SK-N-DZ (cell line): ENCODE results near the gene CYB561.

Experiments used
- DNase-seq: peaks from one replicate; pipeline ENCODE4 v3.0.0-alpha.2; 2015; ENCODE audit warnings: low spot score

Gene CYB561

DNA sequence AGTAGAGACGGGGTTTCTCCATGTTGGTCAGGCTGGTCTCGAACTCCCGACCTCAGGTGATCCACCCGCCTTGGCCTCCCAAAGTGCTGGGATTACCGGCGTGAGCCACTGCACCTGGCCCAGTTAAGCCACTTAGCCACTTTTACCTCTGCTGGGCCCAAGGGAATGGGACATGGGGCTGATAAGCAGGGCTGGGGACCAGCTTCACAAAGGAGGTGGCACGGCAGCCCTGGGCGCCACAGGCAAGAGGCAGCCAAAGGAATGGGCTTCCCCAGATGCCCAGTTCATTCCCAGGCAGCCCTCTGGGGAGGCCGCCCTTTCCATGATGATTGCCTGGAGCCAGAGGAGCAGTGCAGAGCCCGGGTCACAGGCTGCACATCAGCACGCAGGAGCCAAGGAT is 5.0 kb upstream of the CYB561 start:
- DNase-seq = no peak

DNA sequence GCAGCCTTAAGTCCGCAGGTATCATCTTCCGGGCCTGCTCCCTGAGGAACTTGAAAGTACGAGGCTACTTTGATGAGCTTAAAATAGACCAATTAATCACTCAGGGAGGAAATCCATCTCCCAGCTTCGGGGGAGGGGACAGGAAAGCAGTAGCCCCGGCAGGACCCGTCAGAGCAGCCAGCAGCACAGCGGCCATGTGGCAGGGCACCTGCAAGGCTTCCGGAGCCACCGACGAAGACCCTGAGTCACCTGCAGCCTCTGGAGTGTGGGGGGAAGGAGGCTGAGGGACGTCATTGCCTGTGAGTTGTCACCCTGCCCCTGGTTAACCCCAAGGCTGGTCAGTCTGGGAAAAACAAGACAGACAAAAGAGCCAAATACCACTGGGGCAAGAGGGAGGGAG is 4.4 kb upstream of the CYB561 start:
- DNase-seq = no peak

DNA sequence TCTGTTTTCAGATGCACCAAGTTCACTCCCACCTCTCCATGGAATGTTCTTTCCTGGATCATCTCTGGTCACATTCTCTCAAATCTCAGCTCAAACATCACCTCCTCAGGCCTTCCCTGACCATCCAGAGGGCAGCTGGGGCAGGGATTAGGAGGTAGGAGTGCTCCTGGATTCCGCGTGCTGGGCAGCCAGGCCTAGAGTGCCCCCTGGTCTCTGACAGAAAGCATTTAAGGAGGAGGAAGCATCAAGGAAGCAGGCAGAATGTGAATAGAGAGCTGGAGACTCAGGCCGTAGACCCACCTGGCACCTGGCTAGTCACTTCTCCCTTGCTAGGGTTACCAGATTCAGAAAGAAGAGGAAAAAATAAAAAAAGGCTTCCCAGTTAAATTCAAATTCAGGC is 2.5 kb upstream of the CYB561 start:
- DNase-seq = no peak

DNA sequence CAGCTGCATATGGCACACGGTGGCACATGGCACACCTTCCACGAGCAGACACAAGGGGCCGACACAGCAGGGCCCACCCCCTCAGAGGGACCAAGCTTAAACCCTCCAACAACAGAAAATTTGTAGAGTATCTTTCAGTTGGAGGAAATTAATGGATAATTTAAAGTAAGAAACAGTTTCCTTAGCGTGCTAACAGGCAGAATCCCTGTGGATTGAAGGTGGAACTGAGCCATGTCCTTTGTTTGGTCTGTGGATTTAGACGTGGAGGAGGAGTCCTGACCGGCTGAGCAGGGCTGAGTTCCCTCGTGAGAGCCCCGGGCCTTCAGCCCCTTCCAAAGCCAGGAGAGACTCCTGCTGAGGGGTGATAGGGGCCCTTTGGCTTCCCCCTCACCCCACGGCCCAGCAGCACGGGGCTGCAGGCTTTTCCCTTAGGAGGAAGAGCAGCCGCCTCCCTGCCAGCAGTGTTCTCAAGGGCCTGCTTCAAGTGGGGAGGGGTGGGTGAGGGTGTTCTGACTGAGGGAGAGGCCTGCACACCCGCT is 1.4 kb upstream of the CYB561 start:
- DNase-seq = no peak

DNA sequence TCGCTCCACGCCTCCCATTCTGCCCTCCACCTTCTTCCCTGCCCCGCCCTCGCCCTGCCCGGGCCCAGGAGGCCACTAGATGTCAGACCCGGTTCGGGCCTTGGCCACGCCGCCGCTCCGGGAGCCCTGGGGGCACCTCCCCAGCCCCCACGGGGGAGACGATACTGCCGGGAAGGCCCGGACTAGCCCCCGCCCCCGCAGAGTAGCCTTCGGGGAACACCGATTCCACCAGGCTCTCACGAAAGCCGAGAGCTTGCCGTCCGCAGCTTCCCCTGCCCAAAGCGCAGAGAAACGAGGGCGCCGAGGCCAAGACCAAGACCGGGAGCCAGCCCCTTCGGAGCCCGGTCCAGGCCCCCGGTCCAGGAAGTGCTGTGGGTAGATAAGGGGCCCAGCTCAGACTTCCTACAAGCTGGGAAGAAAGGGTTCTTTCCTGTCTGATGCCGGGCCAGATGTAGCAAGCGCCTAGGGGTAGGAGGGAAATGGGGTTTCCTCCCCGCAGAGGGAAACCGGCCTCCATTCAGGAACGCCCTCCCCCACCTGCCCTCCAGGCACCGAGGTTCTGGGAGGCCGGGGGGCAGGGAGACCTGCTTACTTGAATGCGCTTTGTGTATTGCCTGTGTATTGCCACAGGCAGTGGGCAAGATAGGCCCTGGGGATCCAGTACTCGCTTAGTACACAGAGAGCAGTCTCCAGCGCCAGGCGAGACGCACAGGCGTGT is 806 bp upstream of the CYB561 start:
- DNase-seq = no peak

DNA sequence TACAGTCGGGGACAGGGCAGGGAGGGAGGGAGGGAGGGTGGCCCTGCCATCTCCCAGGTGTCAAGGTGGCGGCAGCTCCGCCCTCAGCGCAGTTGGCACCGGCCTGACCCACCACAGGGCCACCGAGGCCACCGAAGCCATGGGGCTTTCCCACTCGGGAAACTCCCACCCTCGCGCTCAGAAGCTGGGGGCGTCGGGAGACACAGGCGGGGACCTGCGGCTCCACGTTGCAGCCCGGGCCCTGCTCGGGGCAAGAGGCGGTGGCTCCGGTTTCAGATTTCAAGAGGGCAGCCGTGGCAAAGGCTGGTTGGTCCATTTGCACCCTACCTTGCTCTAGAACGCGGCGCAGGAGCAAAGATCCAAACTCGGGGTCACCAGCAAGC is 544 bp downstream of the CYB561 start:
- no peak for DNase-seq

DNA sequence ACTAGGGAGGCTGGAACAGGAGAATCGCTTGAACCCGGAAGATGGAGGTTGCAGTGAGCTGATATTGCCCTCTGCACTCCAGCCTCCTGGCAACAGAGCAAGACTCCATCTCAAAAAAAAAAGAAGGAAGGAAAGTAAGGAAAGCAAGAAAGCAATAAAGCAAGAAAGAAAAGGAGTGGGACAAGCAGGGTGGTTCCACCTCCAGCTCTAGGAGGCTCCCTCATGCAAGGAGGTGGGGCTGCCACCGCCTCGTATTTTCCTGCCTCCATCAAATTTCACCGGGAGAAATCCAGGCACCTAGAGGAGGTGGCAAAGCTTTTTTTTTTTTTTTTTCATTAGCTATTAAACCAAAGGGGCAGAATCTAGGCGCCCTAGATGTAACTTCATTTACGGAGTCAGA is 1.0 kb downstream of the CYB561 start:
- DNase-seq = no peak

DNA sequence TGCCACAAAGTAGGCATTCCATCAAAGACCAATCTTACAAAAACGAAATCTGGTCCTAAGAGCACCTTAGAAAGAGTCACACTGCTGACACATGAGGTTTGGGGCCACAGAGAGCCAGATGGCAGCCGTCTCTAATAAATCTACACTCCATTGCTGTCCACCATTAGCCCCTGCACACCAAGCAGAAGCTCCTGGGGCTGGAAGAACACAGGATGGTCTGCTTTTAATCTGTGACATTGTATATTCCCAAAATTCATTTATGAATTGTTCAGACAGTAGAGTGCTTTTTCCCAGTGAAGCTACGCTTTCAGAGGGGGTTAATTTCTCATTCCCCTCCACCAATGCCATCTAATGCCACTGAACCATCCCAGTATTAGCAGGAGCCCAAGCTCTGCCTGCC is 1.6 kb downstream of the CYB561 start:
- DNase-seq = no peak

DNA sequence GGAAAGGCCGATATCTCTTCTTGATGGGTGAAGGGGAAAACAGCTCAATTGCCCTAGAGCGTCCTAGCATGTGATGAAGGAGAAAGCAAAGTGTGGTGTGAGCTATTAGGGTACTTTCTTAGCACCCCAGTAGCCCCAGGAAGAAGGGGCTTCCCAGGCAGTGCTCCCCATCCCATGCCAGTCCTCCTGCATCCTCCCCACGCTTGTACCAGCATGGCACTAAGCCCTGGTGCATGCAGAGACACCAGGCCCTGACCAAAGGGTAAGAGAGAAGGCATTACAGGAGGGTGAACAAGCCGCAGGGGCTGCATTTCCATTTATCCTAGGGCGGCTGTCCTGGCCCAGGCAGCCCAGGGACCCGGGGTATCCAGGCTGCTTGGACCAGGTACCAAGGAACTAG is 3.1 kb downstream of the CYB561 start:
- no peak for DNase-seq

DNA sequence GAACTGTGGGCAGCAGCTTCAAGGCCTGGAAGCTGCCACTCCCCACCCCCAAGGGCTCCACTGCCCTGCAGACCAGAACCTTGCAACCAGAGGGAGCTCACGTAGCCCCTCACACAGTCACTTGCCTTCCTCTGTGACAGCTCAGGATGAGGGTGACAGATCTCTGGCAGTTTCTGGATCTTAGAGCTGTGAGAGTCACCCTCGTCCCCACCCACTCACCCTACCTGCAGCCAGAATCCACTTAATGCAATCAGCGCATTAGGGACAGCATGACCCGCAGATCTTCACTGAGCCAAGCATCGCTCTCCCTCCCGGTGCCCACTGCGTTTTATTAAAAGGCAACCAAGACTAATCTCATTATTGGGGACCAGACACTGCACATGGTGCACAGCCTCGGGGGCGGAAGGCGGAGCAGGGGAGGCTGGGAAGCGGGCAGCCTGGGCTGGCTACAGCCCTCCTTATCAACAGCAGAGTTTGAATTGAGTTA is 3.5 kb downstream of the CYB561 start:
- DNase-seq = peak; percentile 95

DNA sequence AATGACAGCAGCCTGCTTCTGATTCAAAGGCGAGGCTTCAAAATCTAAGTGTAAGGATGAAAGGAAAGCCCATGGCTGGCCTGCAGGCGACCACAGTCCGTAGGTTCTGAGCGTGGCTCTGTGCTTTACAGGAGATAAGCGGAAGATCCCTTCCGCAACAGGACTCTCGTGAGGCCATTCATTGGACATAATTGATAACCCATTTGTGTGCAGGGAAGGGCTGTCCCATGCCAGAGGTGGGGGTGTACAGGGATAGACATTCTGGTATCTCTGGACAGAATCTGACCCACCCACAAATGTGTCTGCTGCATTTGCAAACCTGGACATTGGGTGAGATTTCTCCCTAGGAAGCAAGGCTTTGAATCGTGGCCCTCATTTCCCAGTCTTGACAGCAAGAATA is 4.0 kb downstream of the CYB561 start:
- DNase-seq = peak; percentile 78

DNA sequence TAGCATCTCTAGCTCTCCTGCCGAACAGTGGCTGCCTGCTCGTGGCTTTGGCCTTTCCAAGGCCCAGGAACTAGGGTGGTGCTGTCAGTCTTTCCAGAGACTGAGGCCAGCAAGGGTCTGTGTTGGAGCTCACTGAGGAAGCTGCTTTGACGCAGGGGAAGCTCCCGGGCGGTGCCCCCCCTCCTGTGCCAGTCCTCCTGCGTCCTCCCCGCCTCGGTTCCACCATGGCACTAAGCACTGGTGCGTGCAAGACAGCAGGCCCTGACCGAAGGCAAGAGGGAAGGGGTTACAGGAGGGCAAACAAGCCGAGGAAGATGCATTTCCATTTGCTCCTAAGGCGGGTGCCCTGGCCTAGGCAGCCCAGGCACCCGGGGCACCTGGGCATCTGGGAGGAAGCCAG is 4.5 kb downstream of the CYB561 start:
- DNase-seq = no peak

DNA sequence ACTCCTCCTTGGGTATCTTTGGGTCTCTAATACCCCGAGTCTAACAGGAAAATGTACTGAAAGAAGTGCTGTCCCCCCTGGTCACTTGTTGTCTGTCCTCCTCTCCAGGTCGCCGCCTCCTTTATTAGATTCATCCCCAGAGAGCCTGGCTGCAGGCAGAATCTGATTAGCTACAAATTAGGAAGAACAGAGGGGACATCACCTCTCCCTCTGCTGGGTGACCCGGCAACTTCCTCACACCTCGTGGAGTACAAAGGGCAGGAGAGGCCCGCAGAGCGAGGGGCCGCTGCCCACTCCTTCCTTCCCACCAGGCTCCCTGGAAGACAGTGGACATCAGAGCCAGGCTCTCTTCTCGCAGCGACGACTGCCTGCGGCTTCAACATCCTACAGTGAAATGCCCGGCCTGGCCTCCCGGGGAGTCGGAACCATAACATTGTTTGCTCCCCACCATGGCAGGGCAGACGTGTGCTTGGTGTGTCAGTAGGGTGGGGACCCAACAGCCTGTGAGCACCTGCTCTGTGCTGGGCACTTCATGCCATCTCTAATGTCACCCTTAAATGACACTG is 5.3 kb downstream of the CYB561 start:
- peak; percentile 68 for DNase-seq

DNA sequence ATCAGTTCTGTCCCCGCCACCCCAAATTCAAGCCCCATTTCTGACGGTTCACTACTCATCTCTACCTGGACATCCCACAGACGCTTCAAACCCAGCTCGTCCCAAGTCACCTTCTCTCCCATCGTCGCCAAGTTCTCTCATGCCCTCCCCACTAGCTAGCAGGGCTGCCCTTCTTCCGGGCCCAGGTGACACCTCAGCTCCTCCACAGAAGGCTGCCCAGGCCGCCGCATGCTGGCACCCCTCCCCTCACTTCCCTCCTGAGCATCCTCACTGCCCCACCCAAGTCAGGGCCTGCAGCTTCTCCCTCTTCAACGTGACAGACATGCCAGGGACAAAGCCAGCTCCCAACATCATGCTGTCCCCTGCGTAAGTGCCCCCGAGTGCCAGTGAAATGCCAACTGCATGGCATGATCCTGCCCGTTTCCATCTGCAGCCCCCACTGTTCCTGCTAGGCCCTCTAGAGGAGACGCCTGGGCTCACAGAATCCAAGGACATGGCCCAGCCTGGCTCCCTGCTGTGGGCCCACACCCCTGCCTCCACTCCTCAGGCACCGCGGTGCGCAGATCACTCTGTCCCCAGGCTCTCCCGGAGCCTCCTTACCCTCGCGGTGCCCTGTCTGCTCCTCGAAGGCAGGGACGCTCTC is 5.9 kb downstream of the CYB561 start:
- DNase-seq = peak; percentile 63

DNA sequence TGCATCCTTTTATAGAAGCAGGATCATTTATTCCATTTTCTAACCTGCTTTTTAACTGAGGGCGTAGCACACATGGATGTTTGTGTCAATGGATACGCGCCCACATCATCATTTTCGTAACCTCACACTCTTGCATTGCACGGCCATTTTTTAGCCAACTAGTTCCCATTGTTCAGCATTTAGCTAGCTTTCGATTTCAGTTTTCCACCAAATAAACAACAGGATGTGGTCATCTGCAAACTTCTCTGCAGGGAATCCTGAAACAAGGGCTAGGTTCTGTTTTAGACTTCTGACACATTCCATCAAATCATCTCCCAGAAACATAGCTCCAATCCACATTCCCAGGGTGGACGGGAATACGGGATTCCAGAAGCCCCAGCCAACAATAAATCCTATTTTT is 6.4 kb downstream of the CYB561 start:
- no peak for DNase-seq

DNA sequence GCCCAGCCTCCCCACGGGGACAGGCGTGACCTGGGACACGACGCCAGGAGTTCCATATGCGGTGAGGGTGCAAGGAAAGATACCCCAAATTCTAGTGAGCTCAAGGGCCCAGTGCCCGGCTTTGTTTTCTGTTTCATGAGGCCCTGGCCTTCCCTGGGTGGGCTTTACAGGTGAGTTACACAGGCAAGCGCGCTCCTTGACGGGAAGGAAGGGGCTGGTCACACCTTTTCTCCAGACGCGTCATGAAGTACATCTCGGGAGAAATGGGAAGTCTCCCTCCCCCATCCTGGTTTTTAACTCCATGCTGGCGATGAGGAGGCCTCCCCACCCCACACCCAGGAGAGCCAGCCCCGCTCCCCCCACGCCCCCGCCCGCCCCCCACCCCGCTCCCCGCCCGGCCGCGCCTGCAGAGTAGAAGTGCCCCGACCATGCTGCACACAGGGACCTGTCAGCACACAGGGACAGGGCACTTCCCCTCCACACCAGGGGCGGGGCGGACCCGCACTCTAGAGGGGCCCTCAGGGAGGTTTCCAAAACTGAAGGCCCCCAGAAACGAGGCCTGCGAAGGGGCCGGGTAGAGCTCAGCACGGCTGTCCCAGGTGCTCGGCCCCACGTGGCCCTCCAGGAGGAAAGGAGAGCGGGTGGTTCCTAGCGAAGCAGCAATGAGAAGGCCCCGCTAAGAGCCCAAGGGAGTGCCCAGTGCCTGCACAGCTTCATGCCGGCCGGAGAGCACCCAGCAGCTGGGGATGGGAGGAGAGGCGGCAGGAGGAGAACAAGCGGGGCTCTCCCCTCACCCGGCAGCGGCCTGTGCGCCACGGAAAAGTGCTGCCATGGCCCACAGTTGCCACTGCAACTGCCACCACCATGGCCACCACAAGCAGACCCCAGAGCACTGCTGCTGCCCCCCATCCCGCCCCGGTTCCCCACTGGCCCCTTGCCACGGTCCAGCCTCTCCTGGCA is 7.7 kb downstream of the CYB561 start:
- no peak for DNase-seq

DNA sequence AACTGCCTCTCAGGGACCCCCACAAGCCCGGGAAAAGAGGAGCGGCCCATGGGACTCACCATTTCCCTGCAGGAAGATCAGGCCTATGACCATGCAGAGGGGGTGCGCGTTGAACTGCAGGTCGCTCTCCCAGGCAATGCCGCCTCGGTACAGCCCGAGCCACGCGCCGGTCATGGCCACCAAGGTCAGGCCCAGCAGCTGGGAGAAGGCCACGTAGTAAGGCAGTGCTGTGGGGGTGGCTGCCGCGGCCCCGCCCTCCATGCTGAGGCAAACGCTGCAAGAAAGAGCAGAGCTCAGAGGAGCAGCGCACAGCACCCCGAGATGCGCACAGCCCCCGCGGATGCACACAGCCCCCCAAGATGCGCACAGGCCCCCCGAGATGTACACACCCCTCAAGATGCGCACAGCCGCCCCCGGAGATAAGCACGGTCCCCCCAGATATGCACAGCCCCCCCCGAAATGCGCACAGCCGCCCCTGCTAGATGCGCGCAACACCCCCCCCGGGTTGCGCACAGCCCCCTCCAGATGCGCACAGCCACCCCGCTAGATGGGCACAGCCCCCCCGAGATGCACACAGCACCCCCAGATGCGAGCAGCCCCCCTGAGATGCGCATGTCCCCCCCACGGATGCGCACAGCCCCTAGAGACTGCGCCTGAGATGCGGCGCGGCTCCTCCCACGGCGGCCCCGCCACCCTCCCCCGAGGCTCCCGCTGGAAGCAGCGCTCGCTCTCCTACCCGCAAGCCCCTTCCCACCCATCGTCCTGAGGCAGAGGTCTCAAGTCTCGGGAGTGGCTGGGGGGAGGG is 8.6 kb downstream of the CYB561 start:
- DNase-seq = no peak

DNA sequence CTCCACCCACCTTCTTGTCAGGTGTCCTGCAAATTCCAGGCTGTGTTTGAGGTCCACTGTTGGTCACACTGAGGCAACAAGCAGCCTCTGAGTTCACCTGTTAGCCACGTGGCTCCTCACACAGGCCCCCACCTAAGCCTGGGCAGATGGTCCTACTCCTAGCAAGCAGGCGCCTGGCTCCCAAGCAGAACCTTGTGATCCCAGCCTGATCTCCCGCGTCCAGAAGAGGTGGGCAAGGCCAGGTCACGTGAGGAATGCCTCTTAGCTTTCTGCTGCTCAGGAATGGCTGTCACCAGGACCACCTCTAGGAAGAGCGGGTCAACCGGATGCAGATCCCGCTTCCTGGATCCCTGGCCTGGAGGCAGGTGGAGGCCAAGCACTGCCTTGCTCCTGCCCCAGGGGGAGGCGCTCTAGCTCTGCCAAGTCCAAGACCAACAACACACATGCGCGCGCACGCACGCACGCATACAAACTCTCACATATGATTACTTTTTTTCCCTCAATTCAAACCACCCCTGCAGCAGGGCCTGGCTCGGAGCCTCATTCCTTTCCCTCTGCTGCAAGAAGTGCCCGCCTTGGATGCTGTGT is 9.5 kb downstream of the CYB561 start:
- DNase-seq = no peak

DNA sequence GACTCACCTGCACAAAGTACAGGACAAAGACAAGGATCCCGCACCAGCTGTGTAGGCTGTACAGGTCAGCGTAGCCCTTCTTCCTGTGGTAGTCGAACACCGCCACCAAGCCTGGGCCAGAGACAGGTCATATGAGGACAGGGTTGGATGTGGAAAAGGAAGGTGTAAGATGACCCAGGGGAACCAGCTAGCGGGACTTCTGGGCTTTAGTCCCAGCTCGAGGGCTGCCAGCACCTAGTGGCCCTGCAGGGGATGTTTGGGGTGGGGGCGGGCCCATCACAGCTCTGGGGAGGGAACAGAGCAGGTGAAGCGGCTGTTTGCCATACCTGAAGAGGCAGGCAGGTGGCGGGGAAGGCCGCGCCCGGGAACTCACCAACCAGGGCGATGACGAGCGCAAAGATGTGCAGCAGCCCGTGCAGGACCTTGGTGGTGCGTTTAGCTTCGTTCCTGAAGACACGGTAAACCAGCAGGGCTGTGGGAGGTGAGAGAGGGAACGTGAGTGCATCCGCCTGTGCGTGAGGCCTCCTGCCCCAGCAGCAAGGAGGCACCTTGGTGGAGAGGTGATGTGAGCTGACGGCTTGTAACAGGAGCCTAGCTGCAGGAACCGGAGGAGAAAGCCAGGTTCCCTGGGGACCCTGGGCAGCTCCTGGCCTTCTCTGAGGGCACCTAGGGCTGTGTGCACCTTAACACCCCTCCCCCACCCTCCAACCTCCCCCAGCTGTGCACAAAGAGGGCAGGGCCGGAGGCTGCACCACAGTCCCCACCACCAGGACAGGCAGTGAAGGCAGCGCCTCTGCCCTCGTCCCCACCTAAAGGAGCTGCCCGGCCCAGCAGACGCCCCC is 10.2 kb downstream of the CYB561 start:
- DNase-seq = no peak
